ENCODE data around the gene KRT9. TPM values are rescaled to one million over a fixed set of nuclear protein-coding genes. Genes with fewer than 3 reads are reported as not detected.

The KRT9 gene
- total and polyA plus RNA-seq, 2 of the 13 experiments (the other 11 are each of a cell fraction or from before 2014, with no cell fraction given), result not detected

DNA sequence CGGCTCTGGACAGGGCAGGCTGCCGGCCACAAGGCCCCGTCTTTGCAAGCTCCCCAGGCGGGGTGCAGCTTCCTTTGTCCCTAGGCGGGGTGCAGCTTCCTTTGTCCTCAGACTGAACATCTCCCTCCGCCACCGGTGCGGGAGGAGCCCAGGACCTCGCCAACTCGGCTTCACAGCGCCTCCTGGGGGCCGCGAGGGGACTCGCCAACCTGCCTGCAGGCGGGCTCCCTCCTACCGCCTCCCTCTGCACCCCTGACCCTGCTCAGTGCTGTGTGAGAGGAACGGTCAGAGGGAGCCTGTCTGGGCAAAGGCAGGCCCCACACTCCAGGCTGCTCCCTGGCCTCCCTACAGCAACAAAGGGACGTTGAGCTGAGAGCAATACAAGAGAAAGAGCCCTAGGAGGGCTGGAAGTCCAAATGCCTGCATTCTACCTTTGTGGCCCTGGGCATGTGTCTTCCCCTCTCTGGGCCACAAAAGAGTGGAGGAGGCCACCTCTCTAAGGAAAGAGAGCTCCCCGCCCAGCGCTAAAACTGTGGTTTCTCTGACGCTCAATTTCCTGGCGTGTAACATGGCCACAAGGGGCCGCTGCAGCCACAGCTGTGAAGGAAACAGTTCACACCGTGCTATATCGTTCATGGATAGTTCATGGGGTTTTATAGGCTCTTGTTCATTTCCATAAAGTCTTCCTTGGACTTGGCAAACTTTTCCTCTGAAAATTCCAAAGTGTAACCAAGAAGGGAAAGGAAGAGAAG is 22.8 kb downstream of the KRT9 start (continued):
- TF ChIP-seq ZNF407 (CRISPR knock-in tag; IDR thresholded peaks at IDR 0.05; ENCODE audit: not compliant biosample characterization) (peak; percentile 69), ZNF333 (CRISPR knock-in tag; IDR thresholded peaks at IDR 0.05; ENCODE audit: borderline replicate concordance) (0 out of 2 replicates have a peak, but pooled peaks have one; percentile 66), CBX2 (IDR thresholded peaks at IDR 0.05; ENCODE audit: low read depth, low read length) (no peak), CBX2 (CRISPR knock-in tag; IDR thresholded peaks at IDR 0.05; ENCODE audit: low read depth) (no peak), HINFP (CRISPR knock-in tag; IDR thresholded peaks at IDR 0.05; ENCODE audit: low read depth) (0 out of 2 replicates have a peak, but pooled peaks have one; percentile 75), MATR3 (CRISPR knock-in tag; IDR thresholded peaks at IDR 0.05) (no peak), DPF2 (CRISPR knock-in tag; IDR thresholded peaks at IDR 0.05; ENCODE audit: borderline replicate concordance, low read depth) (peak; percentile 42; the same call in 1 of the 2 replicates), KAT8 (CRISPR knock-in tag; IDR thresholded peaks at IDR 0.05) (peak; percentile 74), ZNF768 (CRISPR knock-in tag; IDR thresholded peaks at IDR 0.05) (peak; percentile 97), THYN1 (CRISPR knock-in tag; IDR thresholded peaks at IDR 0.05; ENCODE audit: borderline replicate concordance, low read depth) (0 out of 2 replicates have a peak, but pooled peaks have one; percentile 88), TBP (CRISPR knock-in tag; IDR thresholded peaks at IDR 0.05) (no peak), RARG (CRISPR knock-in tag; IDR thresholded peaks at IDR 0.05; ENCODE audit: low read depth) (no peak; the same call in 1 of the 2 replicates)
- TF ChIP-seq, protein P1, sequence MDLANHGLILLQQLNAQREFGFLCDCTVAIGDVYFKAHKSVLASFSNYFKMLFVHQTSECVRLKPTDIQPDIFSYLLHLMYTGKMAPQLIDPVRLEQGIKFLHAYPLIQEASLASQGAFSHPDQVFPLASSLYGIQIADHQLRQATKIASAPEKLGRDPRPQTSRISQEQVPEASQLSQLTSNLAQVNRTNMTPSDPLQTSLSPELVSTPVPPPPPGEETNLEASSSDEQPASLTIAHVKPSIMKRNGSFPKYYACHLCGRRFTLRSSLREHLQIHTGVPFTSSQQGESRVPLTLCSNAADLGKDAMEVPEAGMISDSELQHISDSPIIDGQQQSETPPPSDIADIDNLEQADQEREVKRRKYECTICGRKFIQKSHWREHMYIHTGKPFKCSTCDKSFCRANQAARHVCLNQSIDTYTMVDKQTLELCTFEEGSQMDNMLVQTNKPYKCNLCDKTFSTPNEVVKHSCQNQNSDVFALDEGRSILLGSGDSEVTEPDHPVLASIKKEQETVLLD (CRISPR knock-in tag; IDR thresholded peaks at IDR 0.05; ENCODE audit: low read depth), result no peak

Measured in HepG2 (cell line).